Endothelial cell of umbilical vein (primary cell): ENCODE measurements around the gene PROX1. TPM values are rescaled to one million over a fixed set of nuclear protein-coding genes. Genes with fewer than 3 reads are reported as not detected.

ENCODE experiments used
- BruUV-seq: library from RNA; stranded (reverse); fragments of 400-500 nt; replicated peaks from 2 replicates; lab custom pipeline; 2021; lab: Mats Ljungman, UMichigan
- CTCF ChIA-PET: fragments of 300-600, 350-600 bp; sonication (Branson Sonifier 250); formaldehyde crosslinking; loops from one replicate; lab custom pipeline; 2021; ENCODE audit warnings: antibody characterized with exemption, inconsistent platforms; lab: Charles Lee
- POLR2A ChIA-PET: fragments of 300-600, 350-600 bp; sonication (Branson Sonifier 250); formaldehyde crosslinking; loops from one replicate; lab custom pipeline; 2021; ENCODE audit warnings: antibody characterized with exemption, inconsistent platforms; lab: Charles Lee
- DNase-seq: peaks from one replicate; pipeline ENCODE4 v3.0.0-alpha.2; 2011; ENCODE audit warnings: low read depth, low spot score
- FAIRE-seq: peaks from 2 replicates; lab custom pipeline; 2011; peaks lifted over from hg19 to GRCh38; lab: Jason Lieb, UNC
- H2AFZ ChIP-seq: 2 replicates; pipeline ENCODE4 v1.6.0; 2012; ENCODE audit warnings: low read depth, low read length, control low read depth, inconsistent platforms
- H3K27ac ChIP-seq: 2 replicates; pipeline ENCODE4 v1.5.1; 2011; ENCODE audit warnings: low read depth, mild to moderate bottlenecking, control low read depth, low read length, moderate library complexity; ENCODE audit not compliant: insufficient read depth
- H3K27me3 ChIP-seq, 2 experiments: 2 replicates each; pipeline versions ENCODE4 v1.6.0 to v1.6.1; 2011; ENCODE audit warnings: low read length in 2 of 2, mixed read lengths in 1 of 2; ENCODE audit not compliant: control insufficient read depth in 2 of 2, insufficient read depth in 2 of 2
- H3K36me3 ChIP-seq, 2 experiments: 2 replicates in 1 of 2; 3 replicates in 1 of 2; pipeline ENCODE4 v1.5.1; 2011; ENCODE audit warnings: low read length in 2 of 2, mild to moderate bottlenecking in 1 of 2, moderate library complexity in 1 of 2; ENCODE audit not compliant: control insufficient read depth in 2 of 2, insufficient read depth in 2 of 2; ENCODE audit errors: extremely low read depth in 1 of 2
- H3K4me1 ChIP-seq: 3 replicates; pipeline ENCODE4 v1.5.1; 2011; ENCODE audit warnings: mild to moderate bottlenecking, low read length; ENCODE audit not compliant: control insufficient read depth, insufficient read depth; ENCODE audit errors: extremely low read depth
- H3K4me2 ChIP-seq: 2 replicates; pipeline ENCODE4 v1.6.1; 2011; ENCODE audit warnings: low read length, control low read depth, mixed read lengths; ENCODE audit not compliant: insufficient read depth
- H3K4me3 ChIP-seq, 3 experiments: fragments of 200-600 bp in 1 of 3; sonication (generic), shearing (Covaris generic) in 1 of 3; replicated peaks in 1 of 3; 2 replicates each; pipeline ENCODE4 v1.5.1; 2011 to 2016; ENCODE audit warnings: control low read depth in 3 of 3, low read length in 3 of 3, mild to moderate bottlenecking in 2 of 3, inconsistent platforms in 1 of 3, low read depth in 1 of 3, moderate library complexity in 1 of 3; ENCODE audit not compliant: insufficient read depth in 1 of 3
- H3K79me2 ChIP-seq: 2 replicates; pipeline ENCODE4 v1.6.0; 2012; ENCODE audit warnings: low read length, inconsistent platforms; ENCODE audit not compliant: control insufficient read depth, insufficient read depth
- H3K9ac ChIP-seq: replicated peaks from 2 replicates; pipeline ENCODE3; 2011; ENCODE audit warnings: low read length, control low read depth; ENCODE audit not compliant: insufficient read depth; ENCODE audit errors: extremely low read depth
- H3K9me1 ChIP-seq: replicated peaks from 3 replicates; pipeline ENCODE4 v1.6.0; 2011; ENCODE audit warnings: mild to moderate bottlenecking, low read length; ENCODE audit not compliant: control insufficient read depth, insufficient read depth; ENCODE audit errors: extremely low read depth
- H3K9me3 ChIP-seq: replicated peaks from 2 replicates; pipeline ENCODE4 v1.5.1; 2012; ENCODE audit warnings: low read length, inconsistent platforms; ENCODE audit not compliant: control insufficient read depth, insufficient read depth
- H4K20me1 ChIP-seq: replicated peaks from 2 replicates; pipeline ENCODE3; 2011; ENCODE audit warnings: mild to moderate bottlenecking, low read length; ENCODE audit not compliant: control insufficient read depth, insufficient read depth; ENCODE audit errors: extremely low read depth
- EZH2 ChIP-seq: IDR thresholded peaks from 2 replicates; pipeline ENCODE4 v1.6.1; 2012; ENCODE audit warnings: borderline replicate concordance, low read depth, mild to moderate bottlenecking, moderate library complexity, low read length, inconsistent platforms; ENCODE audit not compliant: severe bottlenecking
- FOS ChIP-seq: IDR thresholded peaks from 2 replicates; pipeline ENCODE4 v1.6.1; 2011; ENCODE audit warnings: mild to moderate bottlenecking, low read length, moderate library complexity, borderline replicate concordance; ENCODE audit not compliant: insufficient read depth
- GATA2 ChIP-seq: IDR thresholded peaks from 2 replicates; pipeline ENCODE4 v1.7.0; 2011; ENCODE audit warnings: low read depth, mild to moderate bottlenecking, moderate library complexity, mixed read lengths, low read length; ENCODE audit not compliant: insufficient read length, insufficient read depth
- JUN ChIP-seq: IDR thresholded peaks from 2 replicates; pipeline ENCODE4 v1.6.1; 2011; ENCODE audit warnings: borderline replicate concordance, low read depth; ENCODE audit not compliant: insufficient read length, insufficient read depth
- MYC ChIP-seq: IDR thresholded peaks from one replicate; pipeline ENCODE4 v1.6.1; 2011; ENCODE audit warnings: mild to moderate bottlenecking, low read depth, low read length
- POLR2A ChIP-seq: IDR thresholded peaks from 2 replicates; pipeline ENCODE4 v1.6.1; 2012; ENCODE audit warnings: low read depth, mild to moderate bottlenecking, control low read depth, low read length
- POLR2AphosphoS5 ChIP-seq: IDR thresholded peaks from 2 replicates; pipeline ENCODE4 v1.6.1; 2012; ENCODE audit warnings: low read depth, mild to moderate bottlenecking, control low read depth, low read length, moderate library complexity; ENCODE audit not compliant: insufficient read depth
- dilution Hi-C: fragments of 300-500 bp; cut with MboI; formaldehyde crosslinking; loops from one replicate; pipeline ENCODE4 v1.15.0; 2019; ENCODE audit warnings: low sequenced_read_pairs; ENCODE audit not compliant: extremely low pct_ligation_motif_present
- intact Hi-C: fragments of 100-400 bp; cut with micrococcal nuclease; formaldehyde crosslinking; loops from one replicate; pipeline ENCODE4 v1.10.0; 2022
- polyA plus RNA-seq, 4 experiments: library from polyadenylated mRNA; depleted of rRNA in 3 of 4; stranded (reverse) in 3 of 4; unstranded in 1 of 4; fragments of >200 nt; gene quantifications; 2 replicates each; pipeline versions ENCODE4 v1.2.1 to v1.2.3, GENCODE V29; 2011 to 2012; ENCODE audit warnings: missing spikeins in 1 of 4
- total RNA-seq: library from RNA; stranded (reverse); gene quantifications from 2 replicates; pipeline ENCODE4 v1.2.3, GENCODE V29; 2021
- TF ChIP-seq, protein P1 (sequence below), 2 donors: IDR thresholded peaks; 1 replicate in 1 of 2; 2 replicates in 1 of 2; pipeline ENCODE4 v1.5.1; 2011; ENCODE audit warnings: low read length in 2 of 2, mild to moderate bottlenecking in 2 of 2, moderate library complexity in 2 of 2, control low read depth in 1 of 2, inconsistent platforms in 1 of 2, low read depth in 1 of 2; ENCODE audit not compliant: insufficient read depth in 1 of 2; ENCODE audit errors: extremely low read depth in 1 of 2
- TF ChIP-seq, protein P2 (sequence below): IDR thresholded peaks from 2 replicates; pipeline ENCODE4 v1.6.1; 2011; ENCODE audit not compliant: insufficient read depth, insufficient read length

The PROX1 gene
- total and polyA plus RNA-seq, 2 donors (not counting 3 experiments of a cell fraction or from before 2014, with no cell fraction given): 2.2 to 4.0 TPM

DNA sequence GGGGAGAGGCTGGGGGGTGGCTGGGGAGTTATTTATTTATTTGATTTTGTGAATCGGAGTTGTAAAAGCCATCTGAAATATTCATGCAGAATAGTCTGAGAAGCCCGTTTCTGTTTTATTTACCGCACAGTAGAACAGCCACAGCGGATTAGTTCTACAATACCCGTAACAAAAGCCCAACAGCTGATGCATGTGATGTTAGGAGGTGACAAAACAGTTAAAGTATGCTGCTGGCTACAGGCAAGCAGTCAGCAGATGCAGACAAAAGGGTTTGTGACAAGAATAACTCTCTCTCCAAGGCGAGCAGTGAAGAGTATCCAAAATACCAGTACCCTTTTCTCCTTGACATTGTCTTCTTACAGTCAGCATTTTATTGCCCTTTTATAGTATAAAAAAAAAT is 42.0 kb downstream of the PROX1 start:
- Histone ChIP-seq H3K27me3 (no peaks in the 10 kb centered on the region), H4K20me1 (no peaks in the 10 kb centered on the region), H3K79me2 (no peaks in the 10 kb centered on the region), H3K36me3 (no peaks in the 10 kb centered on the region), H3K4me1 (no peaks in the 10 kb centered on the region), H2AFZ (no peak overlapping the region), H3K9me1 (no peaks in the 10 kb centered on the region), H3K4me2 (no peak overlapping the region), H3K9ac (no peak overlapping the region), H3K4me3 (no peak overlapping the region), H3K9me3 (no peaks in the 10 kb centered on the region), H3K27ac (no peak overlapping the region)
- DNase-seq: no peak
- no peak for TF ChIP-seq JUN
- TF ChIP-seq POLR2A: no peak
- no peak for TF ChIP-seq POLR2AphosphoS5
- no peak for TF ChIP-seq GATA2
- TF ChIP-seq, protein P1, sequence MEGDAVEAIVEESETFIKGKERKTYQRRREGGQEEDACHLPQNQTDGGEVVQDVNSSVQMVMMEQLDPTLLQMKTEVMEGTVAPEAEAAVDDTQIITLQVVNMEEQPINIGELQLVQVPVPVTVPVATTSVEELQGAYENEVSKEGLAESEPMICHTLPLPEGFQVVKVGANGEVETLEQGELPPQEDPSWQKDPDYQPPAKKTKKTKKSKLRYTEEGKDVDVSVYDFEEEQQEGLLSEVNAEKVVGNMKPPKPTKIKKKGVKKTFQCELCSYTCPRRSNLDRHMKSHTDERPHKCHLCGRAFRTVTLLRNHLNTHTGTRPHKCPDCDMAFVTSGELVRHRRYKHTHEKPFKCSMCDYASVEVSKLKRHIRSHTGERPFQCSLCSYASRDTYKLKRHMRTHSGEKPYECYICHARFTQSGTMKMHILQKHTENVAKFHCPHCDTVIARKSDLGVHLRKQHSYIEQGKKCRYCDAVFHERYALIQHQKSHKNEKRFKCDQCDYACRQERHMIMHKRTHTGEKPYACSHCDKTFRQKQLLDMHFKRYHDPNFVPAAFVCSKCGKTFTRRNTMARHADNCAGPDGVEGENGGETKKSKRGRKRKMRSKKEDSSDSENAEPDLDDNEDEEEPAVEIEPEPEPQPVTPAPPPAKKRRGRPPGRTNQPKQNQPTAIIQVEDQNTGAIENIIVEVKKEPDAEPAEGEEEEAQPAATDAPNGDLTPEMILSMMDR (IDR thresholded peaks at IDR 0.05; ENCODE audit: extremely low read depth in 1 of 2, insufficient read depth in 1 of 2, low read depth in 1 of 2, low read length in 2 of 2): no peak
- TF ChIP-seq FOS: no peak
- TF ChIP-seq, protein P2, sequence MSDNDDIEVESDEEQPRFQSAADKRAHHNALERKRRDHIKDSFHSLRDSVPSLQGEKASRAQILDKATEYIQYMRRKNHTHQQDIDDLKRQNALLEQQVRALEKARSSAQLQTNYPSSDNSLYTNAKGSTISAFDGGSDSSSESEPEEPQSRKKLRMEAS: no peak
- TF ChIP-seq EZH2: no peak
- no peak for TF ChIP-seq MYC
- intact Hi-C loops: no loop called here
- ChIA-PET CTCF (no interaction called here), POLR2A (no interaction called here)
- FAIRE-seq: no peak
- BruUV-seq: no TSS peak
- dilution Hi-C loops: no loop called here
